Hematopoietic multipotent progenitor cell treated with erythropoietin and hydrocortisone succinate and interleukin-3 and kit ligand, for 17 days (in vitro differentiated cells): ENCODE data around the gene CKLF.
A peak's percentile ranks its signal among the peaks of the same experiment; 100 is the strongest.
"Not testable (repeated sequence)": the region's sequence is repeated elsewhere in the genome, so short reads cannot be mapped to it uniquely, and the experiment has no call there.

Experiments used
- DNase-seq: peaks from one replicate; pipeline ENCODE4 v3.0.0-alpha.2; 2015; ENCODE audit warnings: low spot score

Gene CKLF

DNA sequence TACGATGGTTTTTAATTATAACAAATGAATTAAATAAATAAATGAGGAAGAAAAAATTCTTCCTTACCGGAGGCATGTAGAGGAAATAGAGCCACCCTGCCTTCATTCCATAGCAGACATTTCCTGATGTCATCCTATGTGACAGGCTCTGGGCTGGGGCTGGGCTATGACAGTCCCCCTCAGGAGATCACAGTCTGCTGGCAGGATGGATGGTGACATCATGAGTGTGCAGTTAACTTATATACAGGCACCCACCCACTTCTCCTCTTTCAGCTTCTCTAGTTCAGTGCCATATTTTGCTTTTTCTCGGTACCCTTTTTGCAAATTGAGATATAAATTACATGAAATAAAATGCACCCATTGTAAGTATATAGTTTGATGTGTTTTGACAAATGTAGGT is 45.7 kb downstream of the CKLF start:
- DNase-seq = no peak

DNA sequence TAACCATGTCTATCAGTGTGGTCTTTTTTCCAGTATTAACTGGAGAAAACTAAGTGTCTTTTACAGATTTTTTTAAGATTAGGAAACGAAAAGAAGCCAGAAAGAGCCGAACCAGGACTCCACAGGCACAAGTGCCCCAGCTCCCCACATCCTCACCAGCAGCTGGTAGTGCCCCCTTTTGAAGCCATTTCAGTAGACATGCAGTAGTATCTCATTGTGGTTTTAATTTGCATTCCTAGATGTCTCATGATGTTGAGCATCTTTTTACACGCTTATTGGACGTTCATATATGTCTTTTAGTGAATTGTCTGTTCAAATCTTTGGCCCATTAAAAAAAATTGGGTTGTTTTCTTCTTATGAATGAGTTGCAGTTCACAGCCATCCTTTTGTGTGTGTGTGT is 47.4 kb downstream of the CKLF start:
- DNase-seq = no peak

DNA sequence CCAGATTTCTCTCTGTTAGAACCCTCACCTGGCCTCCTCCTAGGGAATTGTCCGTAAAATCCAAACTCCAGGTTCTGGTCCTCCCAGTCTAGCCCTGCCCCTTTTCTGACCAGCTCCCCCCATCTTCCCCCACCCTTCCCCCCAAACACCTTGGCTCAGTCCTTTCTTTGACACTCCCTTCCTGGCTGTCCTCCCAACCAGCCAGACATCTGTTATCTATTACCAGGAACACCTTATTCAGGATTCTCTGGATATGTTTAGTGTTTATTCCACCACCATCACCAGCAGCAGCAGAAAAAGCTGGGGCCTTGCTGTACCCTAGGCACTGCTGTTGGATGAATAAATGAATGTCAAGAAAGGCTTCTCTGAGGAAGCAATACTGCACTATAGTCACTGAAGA is 48.1 kb downstream of the CKLF start:
- DNase-seq = no peak

DNA sequence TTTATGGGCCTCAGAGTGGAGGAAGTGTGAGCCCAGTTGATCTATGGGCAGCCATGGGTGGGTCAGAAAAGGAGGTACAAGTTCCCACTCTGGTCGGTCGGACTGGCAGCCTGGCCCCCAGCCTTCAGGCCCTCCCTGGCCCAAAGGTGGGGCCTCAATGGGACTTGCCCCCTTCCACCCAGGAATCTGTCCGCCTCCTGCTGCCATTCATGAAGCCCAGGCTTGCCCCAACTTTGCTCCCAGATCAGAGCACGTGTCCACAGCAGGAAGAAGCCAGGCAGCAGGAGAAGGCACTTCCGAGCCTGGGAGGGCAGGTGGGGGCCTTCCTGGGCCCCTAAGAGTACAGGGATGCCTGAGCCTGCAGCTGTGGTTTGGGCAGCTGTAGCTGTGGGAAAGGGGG is 49.1 kb downstream of the CKLF start:
- no peak for DNase-seq

DNA sequence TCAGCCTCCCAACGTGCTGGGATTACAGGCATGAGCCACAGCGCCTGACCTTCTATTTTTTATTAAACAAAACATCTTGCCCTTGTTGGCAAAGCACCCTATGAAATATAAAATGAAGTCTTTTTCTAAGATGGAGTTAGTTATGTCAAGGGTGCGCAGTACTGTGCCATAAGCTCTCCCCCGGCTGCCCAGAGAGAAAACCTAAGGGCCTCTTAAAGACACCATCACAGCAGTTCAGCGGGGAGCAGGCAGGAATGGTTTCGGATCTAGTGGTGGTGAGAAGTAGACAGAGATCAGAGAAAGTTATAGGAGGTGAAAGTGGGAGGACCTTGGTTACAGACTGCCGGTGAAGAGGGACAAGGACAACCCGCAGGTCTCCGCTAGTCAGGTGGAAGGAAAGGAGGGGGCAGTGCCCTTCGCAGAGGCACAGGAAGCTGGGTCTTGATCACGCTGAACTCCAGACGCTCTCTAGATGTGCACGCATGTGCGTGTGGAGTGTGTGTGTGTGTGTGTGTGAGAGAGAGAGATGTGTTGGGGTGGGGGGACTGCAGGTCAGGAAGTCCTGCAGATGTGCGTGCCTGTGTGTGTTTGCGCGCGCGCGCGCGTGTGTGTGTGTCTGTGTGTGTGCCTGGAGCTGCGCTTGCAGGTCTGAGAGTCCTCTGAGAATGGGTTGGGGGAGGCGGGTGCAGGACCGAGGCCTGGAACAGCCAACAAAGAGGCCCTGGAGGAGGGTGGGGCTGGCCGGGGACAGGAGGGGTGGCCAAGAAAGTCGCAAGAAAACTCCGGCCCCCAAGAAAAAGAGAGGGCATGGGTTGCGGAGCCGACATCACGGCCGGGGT is 51.4 kb downstream of the CKLF start:
- no peak for DNase-seq

DNA sequence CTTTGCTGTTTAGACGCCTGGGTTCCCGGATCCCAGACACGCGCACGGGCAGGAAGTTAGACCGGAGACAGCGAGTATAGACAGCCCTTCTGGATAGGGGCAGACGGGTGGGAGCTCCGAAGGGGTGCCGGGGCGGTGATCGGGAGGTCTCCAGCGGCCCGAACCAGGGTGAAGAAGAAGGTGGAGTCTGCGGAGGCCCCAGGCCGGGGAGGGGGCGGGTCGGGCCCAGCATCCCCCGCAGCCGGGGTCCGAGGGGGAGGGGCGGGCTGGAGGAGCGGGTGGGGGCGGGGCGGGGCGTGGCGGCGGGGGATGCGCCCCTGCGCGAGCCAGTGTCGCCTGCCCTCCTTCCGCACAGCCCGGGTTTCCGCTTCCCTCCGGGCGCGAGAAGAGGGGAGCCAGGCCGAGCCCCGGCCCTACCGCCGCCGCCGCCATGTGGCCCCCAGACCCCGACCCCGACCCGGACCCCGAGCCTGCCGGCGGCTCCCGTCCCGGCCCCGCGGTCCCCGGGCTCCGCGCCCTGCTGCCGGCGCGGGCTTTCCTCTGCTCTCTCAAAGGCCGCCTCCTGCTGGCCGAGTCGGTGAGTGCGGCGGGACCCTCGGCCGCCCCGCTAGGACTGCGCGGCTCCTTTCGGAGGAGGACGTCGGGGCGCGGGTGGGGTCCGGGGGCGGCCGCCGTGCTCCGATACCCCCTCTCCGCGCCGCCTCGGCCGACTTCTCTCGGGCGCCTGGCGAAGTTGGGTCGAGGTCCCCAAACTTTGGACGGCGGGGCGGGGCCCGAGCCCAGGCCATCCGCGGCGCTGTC is 52.2 kb downstream of the CKLF start, which contains the start of gene CMTM3:
Gene CMTM3, plus strand, starts transcription at position 329 of the 801 bp plus-strand sequence. Its CDS starts 102 bp downstream, at position 431.
- DNase-seq = no peak

DNA sequence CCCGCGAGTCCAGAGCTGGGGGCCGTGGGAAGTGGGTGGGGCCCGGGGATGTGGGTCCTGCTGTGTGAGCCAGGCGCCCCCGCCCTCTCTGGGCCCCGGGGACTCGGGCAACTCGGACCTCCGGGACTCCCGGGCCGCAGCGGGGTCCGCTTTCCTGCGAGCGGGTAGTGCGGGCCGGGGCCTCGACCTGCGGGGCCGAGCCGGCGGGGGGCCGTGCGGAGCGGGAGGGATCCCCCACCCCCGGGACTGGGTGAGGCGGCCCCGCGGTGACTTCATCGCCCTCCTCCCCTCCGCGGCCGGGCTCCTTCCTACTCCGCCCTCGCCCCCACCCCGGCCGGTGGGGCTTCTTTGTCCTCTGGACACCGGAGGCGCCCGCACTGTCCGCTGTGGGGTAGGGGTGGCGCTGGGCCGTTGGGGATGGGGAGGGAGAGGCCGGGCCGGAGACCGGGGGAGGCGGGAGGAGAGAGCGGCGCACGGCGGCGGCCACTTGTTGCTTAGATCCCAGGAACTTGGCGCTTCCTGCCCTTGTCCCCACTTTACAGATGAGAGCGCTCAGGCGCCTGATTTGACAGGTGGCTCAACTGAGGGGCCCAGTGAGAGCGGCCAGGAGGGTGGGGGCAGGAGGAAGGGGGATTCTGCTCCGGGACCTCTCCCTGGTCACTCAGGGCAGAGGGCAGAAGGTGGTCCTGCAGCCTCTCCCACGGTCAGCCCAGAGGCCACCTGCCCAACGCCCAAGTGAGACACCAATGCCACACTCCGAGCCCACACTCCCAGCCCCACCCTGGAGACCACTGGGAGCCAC is 53.0 kb downstream of the CKLF start:
- DNase-seq = no peak

DNA sequence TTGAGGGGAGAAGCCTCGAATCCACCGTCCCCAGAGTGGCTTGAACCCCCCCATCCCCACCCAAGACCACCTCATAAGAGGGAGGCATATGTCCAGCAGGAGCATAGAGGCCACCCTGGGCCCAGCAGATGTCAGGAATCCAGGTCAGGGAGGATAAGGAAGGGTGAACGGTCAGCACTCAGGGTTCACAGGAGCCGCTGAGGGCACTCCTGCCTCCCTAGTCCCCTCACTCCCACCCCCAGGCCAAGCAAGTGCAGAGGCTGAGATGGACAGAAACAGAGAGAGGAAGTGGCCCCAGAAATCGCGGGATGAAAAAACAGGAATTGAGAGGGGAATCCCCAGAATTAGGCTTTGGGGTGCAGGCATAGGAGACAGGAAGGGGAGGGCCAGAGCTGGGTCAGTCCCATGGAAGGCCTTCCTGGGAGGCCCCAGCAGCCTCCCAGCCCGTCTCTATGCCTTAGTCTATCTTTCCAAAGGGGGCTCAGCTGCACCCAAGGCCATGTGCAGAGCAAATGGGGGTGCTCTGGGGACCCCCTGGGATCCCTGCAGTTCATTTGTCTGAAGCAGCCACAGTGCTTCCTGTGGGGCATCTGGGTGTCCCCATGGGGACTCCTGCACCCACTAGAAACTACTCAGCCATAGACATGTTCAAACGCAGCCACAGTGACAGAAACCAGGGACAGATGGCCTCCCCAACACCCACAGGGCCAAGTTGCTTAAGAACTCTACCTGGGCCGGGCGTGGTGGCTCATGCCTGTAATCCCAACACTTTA is 53.8 kb downstream of the CKLF start:
- no peak for DNase-seq

DNA sequence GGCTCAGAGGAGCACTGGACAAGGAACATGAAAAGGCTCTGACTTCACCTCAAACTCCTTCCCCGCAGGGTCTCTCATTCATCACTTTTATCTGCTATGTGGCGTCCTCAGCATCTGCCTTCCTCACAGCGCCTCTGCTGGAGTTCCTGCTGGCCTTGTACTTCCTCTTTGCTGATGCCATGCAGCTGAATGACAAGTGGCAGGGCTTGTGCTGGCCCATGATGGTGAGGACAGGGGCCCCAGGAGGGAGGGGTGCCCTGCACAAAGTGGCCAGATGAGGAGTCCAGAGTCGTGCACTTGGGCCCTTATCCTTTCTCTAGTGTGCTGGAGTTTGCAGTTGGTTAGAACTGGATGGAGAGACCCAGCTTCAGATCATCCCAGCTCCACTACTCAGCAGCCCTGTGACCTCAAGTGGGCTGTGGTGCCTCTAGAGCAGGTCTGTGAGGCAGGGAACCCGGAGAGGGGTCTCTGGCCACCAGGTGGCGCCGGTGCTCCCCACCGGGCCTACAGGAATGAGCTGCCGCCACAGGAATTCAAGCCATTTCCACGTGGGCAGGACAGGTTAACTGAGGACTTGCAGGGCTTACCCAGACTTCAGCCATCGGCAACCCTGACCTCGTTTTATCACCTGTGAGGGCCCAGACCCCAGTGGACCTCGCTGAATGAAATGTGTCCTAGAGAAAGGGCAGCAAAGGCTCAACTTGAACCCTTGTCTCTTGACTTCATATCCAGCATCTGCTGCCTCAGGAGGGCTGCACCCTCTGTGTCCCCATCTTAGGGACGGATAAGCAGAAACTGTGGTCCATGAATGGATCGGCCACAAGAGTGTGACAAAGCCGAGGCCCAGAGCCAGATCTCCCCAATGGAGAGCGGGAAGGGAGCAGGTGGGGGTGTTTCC is 56.1 kb downstream of the CKLF start:
- DNase-seq = peak; percentile 67

DNA sequence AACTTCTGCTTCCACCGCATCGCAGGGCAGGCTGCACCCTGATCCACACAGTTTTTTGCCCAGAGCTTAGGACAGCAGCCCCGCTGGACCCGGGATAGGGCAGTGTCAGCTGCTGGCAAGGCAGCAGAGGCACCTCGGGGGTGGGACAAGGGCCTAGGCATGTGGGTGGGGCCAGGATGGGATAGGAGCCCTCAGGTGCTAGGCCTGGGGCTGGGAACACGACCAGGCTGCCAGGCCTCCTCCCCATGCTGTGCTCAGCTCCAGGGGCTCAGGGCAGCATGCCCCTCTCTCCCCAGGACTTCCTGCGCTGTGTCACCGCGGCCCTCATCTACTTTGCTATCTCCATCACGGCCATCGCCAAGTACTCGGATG is 56.7 kb downstream of the CKLF start:
- no peak for DNase-seq

DNA sequence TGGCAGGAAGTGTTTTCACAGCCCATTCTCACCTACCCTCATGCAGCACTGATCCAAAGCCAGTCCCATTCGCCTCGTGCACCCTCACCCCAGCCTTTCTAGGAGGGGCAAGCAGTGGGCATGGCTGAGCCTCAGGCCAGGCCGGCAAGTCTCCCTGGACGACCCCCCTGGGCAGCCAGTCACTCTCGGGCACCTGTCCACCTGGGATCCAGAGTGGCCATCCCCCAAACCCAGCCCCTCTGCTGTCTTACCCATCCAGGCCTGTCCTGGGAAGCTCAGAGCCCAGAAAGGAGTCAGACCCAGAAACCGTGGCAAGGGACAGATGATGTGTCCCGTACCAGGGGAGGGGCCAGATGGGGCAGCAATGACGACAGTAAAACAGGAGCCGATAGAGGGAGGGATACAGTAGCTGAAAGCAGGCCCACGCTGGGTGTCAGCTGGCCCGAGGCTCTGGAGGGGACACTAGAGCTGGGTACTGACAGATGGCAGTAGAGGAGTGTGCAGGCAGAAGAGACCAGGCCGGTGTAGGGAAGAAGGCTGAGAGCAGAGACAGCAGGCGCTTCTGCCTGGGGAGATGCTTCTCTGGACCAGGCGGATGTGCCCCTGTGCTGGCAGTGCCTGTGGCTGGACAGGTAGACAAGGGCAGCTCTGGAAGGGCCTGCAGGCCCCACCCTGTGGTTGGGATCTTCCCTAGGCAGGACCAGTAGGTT is 57.9 kb downstream of the CKLF start:
- no peak for DNase-seq

DNA sequence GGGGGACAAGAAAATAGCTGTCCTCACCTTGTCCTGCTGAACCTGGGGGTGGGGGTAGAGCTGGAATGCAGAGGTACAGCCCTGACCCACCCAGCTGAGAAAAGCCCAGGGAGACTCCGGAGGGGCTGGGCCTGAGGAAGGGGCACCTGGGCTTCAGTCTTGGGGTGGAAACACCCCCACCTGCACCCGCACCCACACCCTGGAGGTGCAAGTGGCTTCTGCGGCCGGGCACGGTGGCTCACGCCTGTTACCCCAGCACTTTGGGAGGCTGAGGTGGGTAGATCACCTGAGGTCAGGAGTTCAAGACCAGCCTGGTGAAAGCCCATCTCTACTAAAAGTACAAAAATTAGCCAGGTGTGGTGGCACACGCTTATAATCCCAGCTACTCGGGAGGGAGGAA is 59.5 kb downstream of the CKLF start:
- DNase-seq = not testable (repeated sequence)

DNA sequence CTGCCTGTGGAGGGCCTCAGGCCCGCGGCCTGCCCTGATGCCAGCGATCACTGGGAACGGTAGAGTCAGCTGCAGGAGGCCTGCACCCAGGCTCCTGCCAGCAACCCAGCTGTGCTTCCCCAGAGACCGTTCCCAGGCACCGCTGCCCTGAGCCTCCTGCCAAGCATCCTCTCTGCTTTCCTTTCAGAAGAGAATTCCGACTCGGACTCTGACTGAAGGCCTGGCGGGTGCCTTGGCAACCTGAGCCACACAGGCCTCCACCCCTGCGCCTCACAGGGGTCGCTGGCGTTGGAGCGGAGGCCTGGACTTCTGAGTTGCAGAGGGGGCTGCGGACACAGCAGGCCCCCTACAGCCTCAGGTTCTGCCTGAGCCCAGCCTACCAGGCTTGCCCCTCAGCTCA is 60.0 kb downstream of the CKLF start:
- no peak for DNase-seq

DNA sequence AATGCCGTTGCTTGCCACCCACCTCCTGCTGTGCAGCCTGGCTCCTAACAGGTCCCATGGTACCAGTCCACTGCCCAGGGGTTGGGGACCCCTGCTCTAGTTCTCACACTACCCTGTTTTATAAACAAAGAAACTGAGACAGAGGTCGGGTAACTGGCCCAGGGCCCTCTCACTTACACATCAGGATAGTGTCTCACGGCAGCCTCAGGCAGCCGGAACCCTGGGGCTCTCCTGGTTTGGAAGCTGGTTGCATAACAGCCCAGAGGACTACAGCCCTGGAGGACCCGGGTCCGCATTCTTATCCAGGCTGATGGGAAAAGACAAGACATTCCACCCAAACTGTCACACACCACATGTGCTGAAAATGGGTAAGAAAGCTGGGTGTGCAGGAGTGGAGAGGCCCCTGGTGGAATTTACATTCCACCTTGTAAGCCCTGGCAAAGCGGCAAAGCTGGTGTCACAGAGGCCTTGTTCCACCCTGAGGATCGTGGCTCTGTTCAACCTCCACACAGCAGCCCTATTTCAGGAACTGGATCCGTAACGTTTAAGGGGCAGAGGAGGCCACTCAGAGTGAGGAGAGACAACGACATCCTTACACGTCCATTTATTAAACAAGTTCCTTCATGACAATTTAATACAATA is 61.9 kb downstream of the CKLF start:
- DNase-seq = no peak
